ENCODE results near the gene CCDC68. TPM values are rescaled to one million over a fixed set of nuclear protein-coding genes. Genes with fewer than 3 reads are reported as not detected.

CCDC68 gene
- total RNA-seq, 1 experiment from 2014 or later = 6.6 TPM

- POLR2A ChIA-PET = no interaction called here
- H3K27ac ChIP-seq (ENCODE audit: low read depth, low read length) = no peak overlapping the region
- BruUV-seq (replicated peaks) = no TSS peak
- H3K27me3 ChIP-seq (ENCODE audit: insufficient read depth, low read length) = no peaks in the 10 kb centered on the region
- no peak overlapping the region for H2AFZ ChIP-seq (ENCODE audit: low read depth, low read length, poor library complexity, severe bottlenecking)
- no peak overlapping the region for H3K4me3 ChIP-seq (replicated peaks in 1 of 2; ENCODE audit: low read depth in 1 of 2, low read length in 2 of 2)
- H4K20me1 ChIP-seq (ENCODE audit: insufficient read depth) = no peaks in the 10 kb centered on the region
- CTCF ChIA-PET = no interaction called here
- TF ChIP-seq RAD21 (IDR thresholded peaks at IDR 0.05; ENCODE audit: low read depth) (no peak), YY1 (IDR thresholded peaks at IDR 0.05; ENCODE audit: extremely low read depth, insufficient replicate concordance, low read depth, low read length) (no peak), JUND (IDR thresholded peaks at IDR 0.05) (no peak), REST (IDR thresholded peaks at IDR 0.05; ENCODE audit: low read depth) (no peak), SRF (IDR thresholded peaks at IDR 0.05; ENCODE audit: low read depth) (no peak), ZNF274 (IDR thresholded peaks at IDR 0.05; ENCODE audit: low read depth, low read length) (no peak), ELF1 (IDR thresholded peaks at IDR 0.05; ENCODE audit: borderline replicate concordance, low read depth) (no peak), ZFX (IDR thresholded peaks at IDR 0.05) (no peak)
- H3K9ac ChIP-seq (ENCODE audit: low read length) = no peak overlapping the region
- no peaks in the 10 kb centered on the region for H3K36me3 ChIP-seq (ENCODE audit: control insufficient read depth in 1 of 2, insufficient read depth in 2 of 2, low read length in 2 of 2)
- no peaks in the 10 kb centered on the region for H3K4me1 ChIP-seq (ENCODE audit: control insufficient read depth in 1 of 2, insufficient read depth in 2 of 2, low read length in 2 of 2)
- H3K9me2 ChIP-seq (ENCODE audit: insufficient read depth) = no peaks in the 10 kb centered on the region
- ATAC-seq (no peak), DNase-seq (ENCODE audit: low read depth, low spot score) (no peak)
- H3K4me2 ChIP-seq (ENCODE audit: low read length) = no peak overlapping the region
- RAD21 ChIA-PET (ENCODE audit: low non-redundant PET in 1 of 2, low total read pairs in 2 of 2, uncharacterized antibody in 2 of 2, unreplicated experiment in 2 of 2) = no interaction called here
- intact Hi-C loops (cut with micrococcal nuclease) = no loop called here
- H3K79me2 ChIP-seq (ENCODE audit: insufficient read depth, low read length) = no peaks in the 10 kb centered on the region
- no peaks in the 10 kb centered on the region for H3K9me3 ChIP-seq (ENCODE audit: control insufficient read depth in 1 of 2, insufficient read depth in 1 of 2, low read depth in 1 of 2, low read length in 2 of 2)
These were observed 81.1 kb downstream of the CCDC68 start for GRCh38 chr18:54878159-54878622.

Measured in HCT116 (cell line).